H1 (cell line): ENCODE measurements around the gene LRATD1. TPM values are rescaled to one million over a fixed set of nuclear protein-coding genes. Genes with fewer than 3 reads are reported as not detected.

Source experiments
- CTCF ChIA-PET: fragments of 300-600 bp; sonication (Branson Sonifier 250); formaldehyde crosslinking; loops from one replicate; lab custom pipeline; 2021; ENCODE audit not compliant: partially characterized antibody; lab: Charles Lee
- POLR2A ChIA-PET: fragments of 300-600 bp; sonication (Branson Sonifier 250); formaldehyde crosslinking; loops from one replicate; lab custom pipeline; 2021; ENCODE audit warnings: inconsistent platforms; ENCODE audit not compliant: partially characterized antibody; lab: Charles Lee
- DNase-seq, 2 experiments: peaks; one replicate each; pipeline versions ENCODE4 v3.0.0 to v3.0.0-alpha.2; 2010 to 2022; ENCODE audit warnings: low spot score in 2 of 2, low read depth in 1 of 2, mixed read lengths in 1 of 2
- FAIRE-seq: peaks from 2 replicates; lab custom pipeline; 2011; peaks lifted over from hg19 to GRCh38; lab: Jason Lieb, UNC
- H2AFZ ChIP-seq: 2 replicates; pipeline ENCODE4 v1.8.1; 2012; ENCODE audit warnings: low read length, inconsistent platforms
- H2AK5ac ChIP-seq: 2 replicates; pipeline ENCODE4 v1.6.1; 2013; ENCODE audit warnings: low read depth, low read length
- H2BK120ac ChIP-seq: replicated peaks from 2 replicates; pipeline ENCODE3; 2013; ENCODE audit warnings: low read depth, low read length, inconsistent platforms
- H2BK12ac ChIP-seq: 2 replicates; pipeline ENCODE4 v1.6.1; 2013; ENCODE audit warnings: low read depth, low read length
- H2BK15ac ChIP-seq: 2 replicates; pipeline ENCODE4 v1.6.1; 2013; ENCODE audit warnings: low read length
- H2BK20ac ChIP-seq: 2 replicates; pipeline ENCODE4 v1.6.1; 2013; ENCODE audit warnings: low read length
- H2BK5ac ChIP-seq: 2 replicates; pipeline ENCODE4 v1.6.1; 2013; ENCODE audit warnings: low read depth, low read length
- H3K14ac ChIP-seq: 2 replicates; pipeline ENCODE4 v1.6.1; 2013; ENCODE audit warnings: inconsistent platforms; ENCODE audit not compliant: insufficient read length
- H3K18ac ChIP-seq: 2 replicates; pipeline ENCODE4 v1.6.1; 2013; ENCODE audit warnings: low read length; ENCODE audit errors: extremely low read depth
- H3K23ac ChIP-seq: 2 replicates; pipeline ENCODE4 v1.6.1; 2013; ENCODE audit warnings: inconsistent platforms; ENCODE audit not compliant: insufficient read length
- H3K23me2 ChIP-seq: 2 replicates; pipeline ENCODE4 v1.6.1; 2013; ENCODE audit warnings: low read depth, low read length
- H3K27ac ChIP-seq: 2 replicates; pipeline ENCODE4 v1.6.1; 2011; ENCODE audit warnings: low read depth, low read length, inconsistent platforms
- H3K27me3 ChIP-seq, 4 experiments: replicated peaks in 1 of 4; 1 replicate in 1 of 4; 2 replicates in 3 of 4; pipeline versions ENCODE4 v1.6.1 to v1.8.1; 2011 to 2013; ENCODE audit warnings: low read length in 3 of 4, mild to moderate bottlenecking in 3 of 4, inconsistent platforms in 2 of 4, mixed read lengths in 2 of 4, moderate library complexity in 1 of 4; ENCODE audit not compliant: control insufficient read depth in 3 of 4, insufficient read depth in 3 of 4; ENCODE audit errors: extremely low read depth in 1 of 4
- H3K36me3 ChIP-seq, 4 experiments: 2 replicates each; pipeline versions ENCODE4 v1.6.1 to v1.8.1; 2011 to 2013; ENCODE audit warnings: mild to moderate bottlenecking in 4 of 4, low read length in 3 of 4, moderate library complexity in 2 of 4, control low read depth in 1 of 4, inconsistent platforms in 1 of 4; ENCODE audit not compliant: insufficient read depth in 4 of 4, control insufficient read depth in 2 of 4
- H3K4ac ChIP-seq: replicated peaks from 2 replicates; pipeline ENCODE3; 2013; ENCODE audit warnings: low read length, low read depth, mixed read lengths, inconsistent platforms; ENCODE audit not compliant: insufficient read length
- H3K4me1 ChIP-seq, 4 experiments: replicated peaks in 1 of 4; 1 replicate in 1 of 4; 2 replicates in 3 of 4; pipeline versions ENCODE4 v1.6.1 to v1.8.1; 2011 to 2013; ENCODE audit warnings: low read length in 3 of 4, inconsistent platforms in 2 of 4, mixed read lengths in 1 of 4; ENCODE audit not compliant: insufficient read depth in 4 of 4, control insufficient read depth in 3 of 4
- H3K4me2 ChIP-seq, 2 experiments: 2 replicates each; pipeline versions ENCODE4 v1.6.1 to v1.8.1; 2011 to 2013; ENCODE audit warnings: low read depth in 2 of 2, low read length in 2 of 2, control low read depth in 1 of 2, inconsistent platforms in 1 of 2, mild to moderate bottlenecking in 1 of 2; ENCODE audit not compliant: insufficient read depth in 1 of 2
- H3K4me3 ChIP-seq, 4 experiments: fragments of 200-600, 300-600 bp in 1 of 4; sonication (generic), shearing (Covaris generic), sonication (Bioruptor Twin) in 1 of 4; 2 replicates each; pipeline versions ENCODE4 v1.5.1 to v1.8.1; 2011 to 2016; ENCODE audit warnings: low read length in 4 of 4, low read depth in 3 of 4, control low read depth in 2 of 4, inconsistent platforms in 2 of 4, mild to moderate bottlenecking in 2 of 4, mixed read lengths in 1 of 4, moderate library complexity in 1 of 4; ENCODE audit not compliant: insufficient read depth in 2 of 4; ENCODE audit errors: extremely low read depth in 1 of 4
- H3K56ac ChIP-seq: replicated peaks from 2 replicates; pipeline ENCODE3; 2013; ENCODE audit warnings: low read depth, mild to moderate bottlenecking, mixed read lengths, low read length, inconsistent platforms; ENCODE audit not compliant: insufficient read length
- H3K79me1 ChIP-seq: 2 replicates; pipeline ENCODE4 v1.6.1; 2013; ENCODE audit warnings: low read depth, low read length, control low read depth
- H3K79me2 ChIP-seq, 2 experiments: 2 replicates each; pipeline versions ENCODE4 v1.6.1 to v1.8.1; 2012 to 2013; ENCODE audit warnings: low read length in 2 of 2, mild to moderate bottlenecking in 2 of 2, inconsistent platforms in 1 of 2; ENCODE audit not compliant: insufficient read depth in 2 of 2, control insufficient read depth in 1 of 2
- H3K9ac ChIP-seq, 4 experiments: replicated peaks in 1 of 4; 1 replicate in 1 of 4; 2 replicates in 3 of 4; pipeline versions ENCODE4 v1.6.1 to v1.8.1; 2011 to 2013; ENCODE audit warnings: low read depth in 3 of 4, low read length in 3 of 4, control low read depth in 2 of 4, mild to moderate bottlenecking in 2 of 4, moderate library complexity in 2 of 4, inconsistent platforms in 1 of 4; ENCODE audit errors: extremely low read depth in 1 of 4
- H3K9me3 ChIP-seq, 2 experiments: 2 replicates each; pipeline versions ENCODE4 v1.6.1 to v1.8.1; 2012 to 2013; ENCODE audit warnings: mild to moderate bottlenecking in 2 of 2, moderate library complexity in 2 of 2, control low read depth in 1 of 2, inconsistent platforms in 1 of 2, low read depth in 1 of 2, low read length in 1 of 2, mixed read lengths in 1 of 2; ENCODE audit not compliant: insufficient read depth in 2 of 2
- H4K20me1 ChIP-seq, 2 experiments: replicated peaks in 1 of 2; 2 replicates each; pipeline versions ENCODE3 to v1.8.1; 2011 to 2013; ENCODE audit warnings: inconsistent platforms in 2 of 2, low read length in 2 of 2, mild to moderate bottlenecking in 1 of 2; ENCODE audit not compliant: insufficient read depth in 2 of 2, control insufficient read depth in 1 of 2
- H4K5ac ChIP-seq: 2 replicates; pipeline ENCODE4 v1.6.1; 2013; ENCODE audit warnings: low read length, low read depth, mixed read lengths, inconsistent platforms; ENCODE audit not compliant: insufficient read length
- H4K8ac ChIP-seq: 2 replicates; pipeline ENCODE4 v1.8.0; 2013; ENCODE audit warnings: mild to moderate bottlenecking, moderate library complexity, low read length, inconsistent platforms; ENCODE audit not compliant: insufficient read depth; ENCODE audit errors: extremely low read depth
- H4K91ac ChIP-seq: replicated peaks from 2 replicates; pipeline ENCODE3; 2013; ENCODE audit warnings: low read length, mixed read lengths, inconsistent platforms; ENCODE audit not compliant: insufficient read length
- BRCA1 ChIP-seq: IDR thresholded peaks from 2 replicates; pipeline ENCODE4 v1.6.1; 2012; ENCODE audit warnings: low read depth, low read length, improper control_type of control experiment
- CTBP2 ChIP-seq: IDR thresholded peaks from 2 replicates; pipeline ENCODE4 v1.7.0; 2011; ENCODE audit warnings: borderline replicate concordance, mild to moderate bottlenecking, moderate library complexity, mixed read lengths, low read length; ENCODE audit not compliant: insufficient read depth, insufficient read length
- SIN3A ChIP-seq, 2 experiments: IDR thresholded peaks in 1 of 2; conservative IDR thresholded peaks in 1 of 2; 2 replicates each; pipeline ENCODE4 v1.6.1; 2011 to 2012; ENCODE audit warnings: low read length in 2 of 2, improper control_type of control experiment in 1 of 2, low read depth in 1 of 2, mild to moderate bottlenecking in 1 of 2
- WGBS, 2 experiments: shearing (Covaris generic) in 1 of 2; methylation state at CpG; one replicate each; pipeline versions ENCODE4 v1.1.6 to v1.1.7; 2013 to 2015; ENCODE audit warnings: low lambda C conversion rate in 2 of 2, mixed read lengths in 2 of 2, inconsistent platforms in 1 of 2, low coverage in 1 of 2, missing lambda C conversion rate in 1 of 2; ENCODE audit not compliant: insufficient replicate concordance in 2 of 2, insufficient coverage in 1 of 2, insufficient read length in 1 of 2; ENCODE audit errors: extremely low coverage in 1 of 2, missing lambda C conversion rate in 1 of 2; 5-methylcytosine and 5-hydroxymethylcytosine counted together
- polyA plus RNA-seq, 7 experiments: library from polyadenylated mRNA; depleted of rRNA in 3 of 7; stranded (reverse) in 5 of 7; unstranded in 2 of 7; fragments of >200 nt in 5 of 7; fragments of 200-250 nt in 2 of 7; gene quantifications; 1 replicate in 5 of 7; 2 replicates in 1 of 7; 4 replicates in 1 of 7; pipeline versions ENCODE4 v1.2.1 to v1.2.3, GENCODE V29; 2011 to 2013; ENCODE audit warnings: missing spikeins in 2 of 7, mixed read lengths in 2 of 7
- total RNA-seq: library from RNA; stranded (reverse); fragmentation: NEBNext Ultra II Directional; extraction: Animal tissue kit (Norgen Biotek cat#: 25700); gene quantifications from 2 replicates; pipeline ENCODE4 v1.2.1, GENCODE V29; 2021

The LRATD1 gene
- total and polyA plus RNA-seq, 2 of the 8 experiments (the other 6 are each of a cell fraction or from before 2014, with no cell fraction given): 1.2 to 2.3 TPM

DNA sequence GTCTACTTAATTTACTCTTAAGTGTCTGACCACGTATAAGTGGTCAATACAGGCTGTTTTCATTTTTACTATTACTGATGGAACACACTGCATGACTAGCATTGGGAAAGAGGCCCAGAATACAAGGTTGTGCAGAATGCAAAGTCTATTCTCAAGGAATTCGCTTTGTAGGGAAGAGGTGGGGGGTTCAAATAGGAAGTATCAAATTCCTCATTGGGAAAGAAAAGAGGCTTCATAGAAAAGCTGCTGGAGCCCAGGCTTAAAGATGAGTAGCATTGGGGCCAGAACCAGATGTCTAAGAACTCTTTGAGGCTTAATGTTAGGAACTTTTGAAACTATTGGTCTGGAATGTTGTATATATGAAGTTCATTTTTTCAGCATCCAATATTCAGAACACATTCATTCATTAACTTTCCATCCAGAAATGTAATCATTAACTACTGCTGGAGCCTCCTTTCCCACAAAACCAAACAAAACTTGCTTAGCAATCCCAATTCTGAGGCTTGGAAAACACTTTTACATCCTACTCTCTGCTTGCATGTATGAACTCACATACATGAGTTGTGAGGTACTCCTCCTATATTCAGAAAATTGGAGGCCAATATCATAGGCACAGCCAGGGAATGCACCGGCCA is 994 bp upstream of the LRATD1 start:
- H3K4ac ChIP-seq: no peak overlapping the region
- FAIRE-seq: no peak
- H3K4me1 ChIP-seq: peaks cover 3 to 21% (median 13%) of the 10 kb centered on the region in 4 experiments
- no peaks in the 10 kb centered on the region for H3K36me3 ChIP-seq
- H3K4me3 ChIP-seq: peak overlapping the region; percentile 52 to 79 (median 68); a peak in 6 of 8 replicates
- no peak for DNase-seq
- no peak overlapping the region for H3K14ac ChIP-seq
- no peak overlapping the region for H3K9ac ChIP-seq
- H2BK5ac ChIP-seq: no peak overlapping the region
- peak overlapping the region; percentile 94 to 98 for H3K4me2 ChIP-seq
- CTCF ChIA-PET: interaction anchor here (1.0 to 1.2 kb wide), 3 partner anchors 11 to 77 kb away, joined by 3 to 9 read pairs (median 3); no protein-coding TSS in a partner anchor
- H3K27ac ChIP-seq: no peak overlapping the region
- no peak overlapping the region for H2AK5ac ChIP-seq
- H3K23ac ChIP-seq: no peak overlapping the region
- H3K27me3 ChIP-seq: peaks cover 21 to 60% (median 44%) of the 10 kb centered on the region in 4 experiments
- no peak overlapping the region for H2BK120ac ChIP-seq
- H2BK15ac ChIP-seq: no peak overlapping the region
- TF ChIP-seq SIN3A (conservative IDR thresholded peaks at IDR 0.05 in 1 of 2, IDR thresholded peaks at IDR 0.05 in 1 of 2; ENCODE audit: low read depth in 1 of 2, low read length in 2 of 2) (no peak), BRCA1 (no peak), CTBP2 (no peak)
- TF ChIP-seq, all 59 proteins: peak for 0
- Histone ChIP-seq H2BK12ac (no peak overlapping the region), H3K79me2 (no peaks in the 10 kb centered on the region), H2BK20ac (no peak overlapping the region), H3K56ac (no peak overlapping the region), H4K91ac (no peak overlapping the region), H3K23me2 (peaks cover 28% of the 10 kb centered on the region), H2AFZ (0 out of 2 replicates have a peak overlapping the region, but pooled peaks have one; percentile 67), H3K79me1 (no peaks in the 10 kb centered on the region), H3K18ac (no peak overlapping the region), H3K9me3 (no peaks in the 10 kb centered on the region), H4K20me1 (peaks cover 2 to 6% of the 10 kb centered on the region in 2 experiments), H4K8ac (no peak overlapping the region), H4K5ac (no peak overlapping the region)
- WGBS, 2 experiments: 58% methylated on average over 3 of the region's 3 CpGs; no CpG with 5 or more reads in 1 of the 2 experiments
- POLR2A ChIA-PET: no interaction called here
